CD4-positive, alpha-beta T cell (primary cell): Measurements from ENCODE around the gene MAB21L1. TPM values are rescaled to one million over a fixed set of nuclear protein-coding genes. Genes with fewer than 3 reads are reported as not detected.
A peak's percentile ranks its signal among the peaks of the same experiment; 100 is the strongest.

ENCODE experiments used
- ATAC-seq: fragments of 200-7000 bp; cut with Tn5 transposase; one replicate; pipeline ENCODE4 v1.10.0; 2022; ENCODE audit warnings: mild to moderate bottlenecking; ENCODE audit not compliant: poor library complexity
- CTCF ChIA-PET: fragments of 350-600 bp; sonication (Branson Sonifier 250); formaldehyde crosslinking; loops from one replicate; lab custom pipeline; 2021; ENCODE audit warnings: antibody characterized with exemption, inconsistent platforms; lab: Charles Lee
- POLR2A ChIA-PET: fragments of 350-600 bp; sonication (Branson Sonifier 250); formaldehyde crosslinking; loops from one replicate; lab custom pipeline; 2021; ENCODE audit warnings: antibody characterized with exemption, inconsistent platforms; lab: Charles Lee
- DNase-seq, 14 experiments: peaks; one replicate each; pipeline ENCODE4 v3.0.0-alpha.2; 2013 to 2020; ENCODE audit warnings: mixed read lengths in 2 of 14
- H3K27ac ChIP-seq, 2 donors: one replicate each; pipeline versions ENCODE4 v1.5.1 to v1.7.0; 2013; ENCODE audit warnings: low read length in 2 of 2, low read depth in 1 of 2, mild to moderate bottlenecking in 1 of 2
- H3K27me3 ChIP-seq, 2 experiments: 1 replicate in 1 of 2; 2 replicates in 1 of 2; pipeline versions ENCODE4 v1.6.1 to v1.7.0; 2013; ENCODE audit warnings: low read length in 2 of 2, control low read depth in 1 of 2, mild to moderate bottlenecking in 1 of 2, moderate library complexity in 1 of 2; ENCODE audit not compliant: insufficient read depth in 2 of 2, control insufficient read depth in 1 of 2
- H3K36me3 ChIP-seq: one replicate; pipeline ENCODE4 v1.6.1; 2013; ENCODE audit warnings: low read length, control low read depth; ENCODE audit not compliant: insufficient read depth
- H3K4me1 ChIP-seq: one replicate; pipeline ENCODE4 v1.6.1; 2013; ENCODE audit warnings: low read length, control low read depth; ENCODE audit not compliant: insufficient read depth
- H3K4me3 ChIP-seq: one replicate; pipeline ENCODE4 v1.5.1; 2013; ENCODE audit warnings: mild to moderate bottlenecking, low read length, moderate library complexity
- H3K9me3 ChIP-seq, 2 experiments: 1 replicate in 1 of 2; 2 replicates in 1 of 2; pipeline versions ENCODE4 v1.6.1 to v1.7.0; 2013; ENCODE audit warnings: low read length in 2 of 2, mild to moderate bottlenecking in 2 of 2, control low read depth in 1 of 2, moderate library complexity in 1 of 2; ENCODE audit not compliant: control insufficient read depth in 1 of 2, insufficient read depth in 1 of 2
- H3K27ac Mint-ChIP-seq: one replicate; pipeline ENCODE4 v1.8.0; 2020; ENCODE audit warnings: mixed read lengths
- H3K27me3 Mint-ChIP-seq: one replicate; pipeline ENCODE4 v1.8.0; 2021; ENCODE audit warnings: mixed read lengths
- H3K36me3 Mint-ChIP-seq: one replicate; pipeline ENCODE4 v1.8.0; 2021; ENCODE audit warnings: low read depth, mixed read lengths
- H3K4me1 Mint-ChIP-seq: one replicate; pipeline ENCODE4 v1.8.0; 2021; ENCODE audit warnings: low read depth, mixed read lengths
- H3K4me3 Mint-ChIP-seq: one replicate; pipeline ENCODE4 v1.8.0; 2020; ENCODE audit warnings: mild to moderate bottlenecking, mixed read lengths
- H3K9me3 Mint-ChIP-seq: one replicate; pipeline ENCODE4 v1.8.0; 2020; ENCODE audit warnings: mixed read lengths
- intact Hi-C, 2 experiments: fragments of 100-400 bp; cut with DNase I in 1 of 2; cut with micrococcal nuclease in 1 of 2; formaldehyde crosslinking; loops; one replicate each; pipeline versions ENCODE4 v1.15.1 to v1.9.0; 2023 to 2025; cut with DNase I, micrococcal nuclease
- total RNA-seq, 174 experiments: library from RNA in 2 of 174; stranded (reverse) in 2 of 174; gene quantifications; one replicate each; pipeline ENCODE4 v1.2.3 and lab custom pipeline; 2021 to 2026
- TF ChIP-seq, protein P1 (sequence below): fragments of 200-600 bp; IDR thresholded peaks from one replicate; pipeline ENCODE4 v1.8.0; 2022; ENCODE audit warnings: antibody characterized with exemption, mild to moderate bottlenecking

MAB21L1 gene
- total RNA-seq, 2 experiments from 2014 or later = not detected

DNA sequence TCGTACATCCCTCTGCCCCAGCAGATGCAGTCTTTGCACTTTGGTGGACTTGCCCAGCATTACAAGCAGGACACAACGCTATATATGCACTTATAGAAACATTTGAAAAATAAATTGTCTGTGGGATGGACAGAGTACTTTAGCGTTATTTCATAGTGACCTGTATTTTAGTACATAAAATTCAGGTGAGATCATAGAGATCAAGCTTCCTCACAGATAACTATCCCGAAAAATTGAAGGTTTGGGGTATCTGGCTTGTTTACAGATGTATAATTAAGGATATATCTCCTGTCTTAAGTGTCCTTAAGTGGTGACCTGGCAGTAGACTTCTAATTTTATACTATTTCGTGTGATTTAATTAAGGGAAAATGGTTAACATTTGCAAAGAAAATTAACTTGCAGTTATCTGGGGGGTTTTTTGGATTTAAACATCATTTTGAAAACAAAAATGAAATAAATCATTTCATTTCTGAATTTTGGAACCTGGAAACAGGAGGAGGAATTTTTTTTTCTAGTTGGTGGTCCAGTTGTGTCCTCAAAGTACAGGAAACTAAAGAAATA is 977 bp upstream of the MAB21L1 start:
- Mint-ChIP-seq H3K27me3 (peaks cover 63% of the 10 kb centered on the region), H3K36me3 (peaks cover 4% of the 10 kb centered on the region), H3K4me3 (no peak overlapping the region), H3K4me1 (peaks cover 24% of the 10 kb centered on the region), H3K27ac (no peak overlapping the region), H3K9me3 (no peaks in the 10 kb centered on the region)
- CTCF ChIA-PET = no interaction called here
- TF ChIP-seq, protein P1, sequence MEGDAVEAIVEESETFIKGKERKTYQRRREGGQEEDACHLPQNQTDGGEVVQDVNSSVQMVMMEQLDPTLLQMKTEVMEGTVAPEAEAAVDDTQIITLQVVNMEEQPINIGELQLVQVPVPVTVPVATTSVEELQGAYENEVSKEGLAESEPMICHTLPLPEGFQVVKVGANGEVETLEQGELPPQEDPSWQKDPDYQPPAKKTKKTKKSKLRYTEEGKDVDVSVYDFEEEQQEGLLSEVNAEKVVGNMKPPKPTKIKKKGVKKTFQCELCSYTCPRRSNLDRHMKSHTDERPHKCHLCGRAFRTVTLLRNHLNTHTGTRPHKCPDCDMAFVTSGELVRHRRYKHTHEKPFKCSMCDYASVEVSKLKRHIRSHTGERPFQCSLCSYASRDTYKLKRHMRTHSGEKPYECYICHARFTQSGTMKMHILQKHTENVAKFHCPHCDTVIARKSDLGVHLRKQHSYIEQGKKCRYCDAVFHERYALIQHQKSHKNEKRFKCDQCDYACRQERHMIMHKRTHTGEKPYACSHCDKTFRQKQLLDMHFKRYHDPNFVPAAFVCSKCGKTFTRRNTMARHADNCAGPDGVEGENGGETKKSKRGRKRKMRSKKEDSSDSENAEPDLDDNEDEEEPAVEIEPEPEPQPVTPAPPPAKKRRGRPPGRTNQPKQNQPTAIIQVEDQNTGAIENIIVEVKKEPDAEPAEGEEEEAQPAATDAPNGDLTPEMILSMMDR = no peak
- ATAC-seq (no peak), DNase-seq (no peak)
- Histone ChIP-seq H3K27me3 (peaks cover 44 to 62% of the 10 kb centered on the region in 2 experiments), H3K4me1 (peaks cover 18% of the 10 kb centered on the region), H3K9me3 (peaks cover 8 to 29% of the 10 kb centered on the region in 2 experiments), H3K27ac (no peak overlapping the region), H3K4me3 (no peak overlapping the region), H3K36me3 (no peaks in the 10 kb centered on the region)
- intact Hi-C loops = no loop called here
- POLR2A ChIA-PET = interaction anchor here (0.6 kb wide), 1 partner anchor 33 kb away, joined by 3 read pairs; no protein-coding TSS in a partner anchor

DNA sequence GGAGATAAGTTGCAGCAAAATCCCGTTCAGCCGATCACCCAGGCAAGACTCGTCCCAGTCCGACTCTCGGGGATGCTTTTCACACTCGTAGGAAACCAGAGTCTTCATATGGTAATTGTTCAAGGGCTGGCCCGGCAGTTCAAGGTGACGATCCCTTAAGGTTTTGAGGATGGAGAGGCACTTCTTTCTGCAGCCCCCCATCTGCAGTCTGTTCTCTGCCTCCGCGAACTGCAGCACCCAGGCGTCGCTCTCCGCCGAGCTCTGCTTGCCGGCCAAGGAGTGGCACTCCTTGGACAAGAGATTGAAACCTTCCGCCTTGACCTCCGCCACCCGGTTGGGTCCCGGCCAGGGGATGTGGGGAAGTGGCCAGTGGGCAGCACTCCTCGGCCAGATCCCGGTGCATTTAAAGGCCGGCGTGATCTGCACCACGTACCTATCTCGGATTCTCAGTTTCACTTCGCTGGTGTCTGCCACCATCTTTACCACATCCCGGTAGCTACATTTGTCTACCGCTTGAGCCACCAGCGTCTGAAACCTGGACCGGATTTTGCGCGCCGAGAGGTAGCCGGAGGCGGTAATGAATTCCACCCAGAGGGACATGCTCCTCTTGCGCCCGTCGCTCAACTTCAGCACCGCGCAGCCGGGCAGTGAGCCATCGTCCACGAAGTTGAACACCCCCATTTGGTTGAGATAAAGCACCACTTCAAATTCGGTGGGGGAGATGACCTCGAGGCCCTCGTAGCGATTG is 1.1 kb downstream of the MAB21L1 start:
- Mint-ChIP-seq H3K9me3 (no peaks in the 10 kb centered on the region), H3K27me3 (peaks cover 82% of the 10 kb centered on the region), H3K27ac (no peak overlapping the region), H3K4me1 (peaks cover 29% of the 10 kb centered on the region), H3K4me3 (peak overlapping the region; percentile 70), H3K36me3 (peaks cover 4% of the 10 kb centered on the region)
- H3K4me1 ChIP-seq = peaks cover 23% of the 10 kb centered on the region
- H3K9me3 ChIP-seq = peaks cover 26 to 46% of the 10 kb centered on the region in 2 experiments
- ChIA-PET CTCF (no interaction called here), POLR2A (no interaction called here)
- no peak overlapping the region for H3K27ac ChIP-seq
- intact Hi-C loops = no loop called here
- H3K36me3 ChIP-seq = no peaks in the 10 kb centered on the region
- peak overlapping the region; percentile 42 for H3K4me3 ChIP-seq
- DNase-seq (no peak), ATAC-seq (no peak)
- H3K27me3 ChIP-seq = peaks cover 65 to 77% of the 10 kb centered on the region in 2 experiments
- TF ChIP-seq, protein P1 = no peak

DNA sequence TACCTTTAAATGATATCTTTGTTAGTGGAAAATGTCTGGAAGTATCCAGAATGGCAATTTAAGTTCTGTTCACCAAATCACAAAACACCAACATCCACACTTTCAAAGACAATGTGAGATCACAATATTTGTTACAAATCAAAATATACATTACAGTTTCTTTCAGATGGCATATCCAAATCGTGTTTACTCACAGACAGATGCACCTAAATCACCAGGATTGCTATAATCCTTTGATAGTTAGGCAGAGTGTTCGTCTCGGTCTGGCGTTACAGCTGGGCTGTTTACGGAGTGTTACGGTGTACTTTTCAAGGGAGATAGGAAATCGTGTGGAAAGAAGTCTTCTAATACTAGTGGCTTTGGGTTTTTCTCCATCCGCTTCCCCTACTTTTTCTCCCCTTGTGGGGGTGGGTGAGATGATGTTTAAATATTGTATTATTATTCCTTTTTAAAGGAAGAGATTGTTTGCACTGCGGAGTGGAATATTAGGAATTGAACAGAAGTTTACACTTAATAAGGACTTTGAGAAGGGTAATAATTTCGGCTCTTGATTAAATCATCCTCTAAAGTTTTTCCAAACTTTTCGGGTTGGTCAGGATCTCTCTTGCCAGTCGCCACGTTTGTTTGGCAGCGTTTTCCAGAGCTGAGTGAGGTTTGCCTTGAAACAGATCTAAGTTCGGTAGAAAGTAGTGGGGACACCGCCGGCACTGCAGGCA is 1.8 kb downstream of the MAB21L1 start:
- DNase-seq (no peak), ATAC-seq (no peak)
- TF ChIP-seq, protein P1 = no peak
- Mint-ChIP-seq H3K4me1 (peaks cover 29% of the 10 kb centered on the region), H3K27ac (no peak overlapping the region), H3K27me3 (peaks cover 87% of the 10 kb centered on the region), H3K4me3 (peak overlapping the region; percentile 48), H3K9me3 (peaks cover 3% of the 10 kb centered on the region), H3K36me3 (peaks cover 4% of the 10 kb centered on the region)
- peaks cover 65 to 85% of the 10 kb centered on the region in 2 experiments for H3K27me3 ChIP-seq
- ChIA-PET CTCF (no interaction called here), POLR2A (no interaction called here)
- no peak overlapping the region for H3K27ac ChIP-seq
- H3K4me1 ChIP-seq = peaks cover 23% of the 10 kb centered on the region
- no peaks in the 10 kb centered on the region for H3K36me3 ChIP-seq
- no peak overlapping the region for H3K4me3 ChIP-seq
- peaks cover 26 to 46% of the 10 kb centered on the region in 2 experiments for H3K9me3 ChIP-seq
- intact Hi-C loops = no loop called here
